HepG2 (cell line): Measurements from ENCODE around the gene PREX1. TPM values are rescaled to one million over a fixed set of nuclear protein-coding genes. Genes with fewer than 3 reads are reported as not detected.

Experiments
- ATF1 ChIP-seq: IDR thresholded peaks from 2 replicates; pipeline ENCODE4 v1.6.1; 2016; ENCODE audit warnings: mild to moderate bottlenecking, control low read depth
- BRCA1 ChIP-seq: sonication (generic); formaldehyde crosslinking; IDR thresholded peaks from 2 replicates; pipeline ENCODE4 v1.4.0; 2020; ENCODE audit warnings: missing genetic modification reagents
- CHCHD3 ChIP-seq: sonication (generic); formaldehyde crosslinking; IDR thresholded peaks from 2 replicates; pipeline ENCODE4 v1.8.0; 2022; ENCODE audit warnings: mild to moderate bottlenecking, missing genetic modification reagents, moderate library complexity
- ELF3 ChIP-seq: IDR thresholded peaks from 2 replicates; pipeline ENCODE4 v1.6.1; 2016; ENCODE audit warnings: missing genetic modification reagents, missing compliant biosample characterization
- EZH2 ChIP-seq: conservative IDR thresholded peaks from 2 replicates; pipeline ENCODE4 v1.6.1; 2012; ENCODE audit warnings: mild to moderate bottlenecking, low read depth, low read length, moderate library complexity
- JDP2 ChIP-seq: sonication (generic); formaldehyde crosslinking; IDR thresholded peaks from 2 replicates; pipeline ENCODE4 v1.8.1; 2022; ENCODE audit warnings: missing genetic modification reagents, borderline replicate concordance
- KLF11 ChIP-seq: IDR thresholded peaks from 2 replicates; pipeline ENCODE4 v1.6.1; 2016; ENCODE audit warnings: missing compliant biosample characterization
- MED8 ChIP-seq: sonication (generic); formaldehyde crosslinking; IDR thresholded peaks from 2 replicates; pipeline ENCODE4 v1.8.1; 2023; ENCODE audit warnings: mild to moderate bottlenecking, missing genetic modification reagents; ENCODE audit not compliant: insufficient replicate concordance
- MTA1 ChIP-seq: sonication (generic); formaldehyde crosslinking; IDR thresholded peaks from 2 replicates; pipeline ENCODE4 v1.4.0; 2020; ENCODE audit warnings: missing genetic modification reagents, mild to moderate bottlenecking, borderline replicate concordance
- NFIC ChIP-seq: IDR thresholded peaks from 2 replicates; pipeline ENCODE4 v1.6.1; 2012; ENCODE audit warnings: mild to moderate bottlenecking, low read length, inconsistent platforms
- ONECUT2 ChIP-seq: sonication (generic); formaldehyde crosslinking; IDR thresholded peaks from 2 replicates; pipeline ENCODE4 v1.4.0; 2020; ENCODE audit warnings: missing genetic modification reagents
- PHF8 ChIP-seq: sonication (generic); formaldehyde crosslinking; IDR thresholded peaks from 2 replicates; pipeline ENCODE4 v1.5.0; 2020; ENCODE audit warnings: missing genetic modification reagents
- RXRB ChIP-seq: IDR thresholded peaks from 2 replicates; pipeline ENCODE4 v1.6.1; 2016; ENCODE audit warnings: borderline replicate concordance, missing genetic modification reagents, missing compliant biosample characterization
- TAF15 ChIP-seq: fragments of 200-400 bp; formaldehyde crosslinking; IDR thresholded peaks from one replicate; pipeline ENCODE4 v1.6.1; 2018; ENCODE audit warnings: mild to moderate bottlenecking, low read depth, low read length; ENCODE audit not compliant: poor library complexity, severe bottlenecking
- TBP ChIP-seq: sonication (generic); formaldehyde crosslinking; IDR thresholded peaks from 2 replicates; pipeline ENCODE4 v1.5.0; 2020; ENCODE audit warnings: missing genetic modification reagents
- TCF12 ChIP-seq, 2 experiments: fragments of 450-650 bp in 1 of 2; sonication (generic) in 1 of 2; formaldehyde crosslinking in 1 of 2; IDR thresholded peaks; 2 replicates each; pipeline versions ENCODE4 v1.6.1 to v1.8.0; 2017 to 2022; ENCODE audit warnings: antibody characterized with exemption in 1 of 2, mild to moderate bottlenecking in 1 of 2, missing genetic modification reagents in 1 of 2, moderate library complexity in 1 of 2
- ZBTB8A ChIP-seq: sonication (generic); formaldehyde crosslinking; IDR thresholded peaks from 2 replicates; pipeline ENCODE4 v1.4.0; 2020; ENCODE audit warnings: mild to moderate bottlenecking, low read depth, missing genetic modification reagents, borderline replicate concordance
- ZC3H4 ChIP-seq: sonication (generic); formaldehyde crosslinking; IDR thresholded peaks from 2 replicates; pipeline ENCODE4 v1.4.0; 2020; ENCODE audit warnings: missing genetic modification reagents, borderline replicate concordance
- ZFX ChIP-seq: sonication (generic); formaldehyde crosslinking; IDR thresholded peaks from 2 replicates; pipeline ENCODE4 v1.4.0; 2020; ENCODE audit warnings: mild to moderate bottlenecking, low read depth, missing genetic modification reagents, moderate library complexity
- ZNF160 ChIP-seq: sonication (generic); formaldehyde crosslinking; IDR thresholded peaks from 2 replicates; pipeline ENCODE4 v1.8.0; 2022; ENCODE audit warnings: mild to moderate bottlenecking, inconsistent platforms, missing genetic modification reagents
- ZNF224 ChIP-seq: sonication (generic); formaldehyde crosslinking; IDR thresholded peaks from 2 replicates; pipeline ENCODE4 v1.5.0; 2020; ENCODE audit warnings: mild to moderate bottlenecking, missing genetic modification reagents
- ZNF3 ChIP-seq: IDR thresholded peaks from 2 replicates; pipeline ENCODE4 v1.7.0; 2017; ENCODE audit warnings: inconsistent platforms
- ZNF496 ChIP-seq: sonication (generic); formaldehyde crosslinking; IDR thresholded peaks from 2 replicates; pipeline ENCODE4 v1.8.1; 2023; ENCODE audit warnings: mild to moderate bottlenecking, moderate library complexity, missing genetic modification reagents; ENCODE audit not compliant: insufficient replicate concordance
- ZNF556 ChIP-seq: sonication (generic); formaldehyde crosslinking; IDR thresholded peaks from 2 replicates; pipeline ENCODE4 v1.4.0; 2020; ENCODE audit warnings: mild to moderate bottlenecking, missing genetic modification reagents, borderline replicate concordance
- ZNF607 ChIP-seq: sonication (generic); formaldehyde crosslinking; IDR thresholded peaks from 2 replicates; pipeline ENCODE4 v1.5.1; 2020; ENCODE audit warnings: missing genetic modification reagents, mild to moderate bottlenecking, borderline replicate concordance
- ZNF720 ChIP-seq: sonication (generic); formaldehyde crosslinking; IDR thresholded peaks from 2 replicates; pipeline ENCODE4 v1.4.0; 2020; ENCODE audit warnings: missing genetic modification reagents
- ZNF747 ChIP-seq: sonication (generic); formaldehyde crosslinking; IDR thresholded peaks from 2 replicates; pipeline ENCODE4 v1.8.1; 2023; ENCODE audit warnings: missing genetic modification reagents, mild to moderate bottlenecking, borderline replicate concordance
- ZNF775 ChIP-seq: sonication (generic); formaldehyde crosslinking; IDR thresholded peaks from 2 replicates; pipeline ENCODE4 v1.4.0; 2020; ENCODE audit warnings: missing genetic modification reagents, mild to moderate bottlenecking, moderate library complexity, borderline replicate concordance
- ZSCAN12 ChIP-seq: sonication (generic); formaldehyde crosslinking; IDR thresholded peaks from 2 replicates; pipeline ENCODE4 v1.9.0; 2021; ENCODE audit warnings: mild to moderate bottlenecking, missing genetic modification reagents
- polyA plus RNA-seq, 8 experiments: library from polyadenylated mRNA; depleted of rRNA in 3 of 8; stranded (reverse) in 7 of 8; unstranded in 1 of 8; fragments of >200 nt; fragmentation: Illumina TruSeq in 4 of 8; extraction: Trizol in 4 of 8; gene quantifications; 2 replicates each; pipeline versions ENCODE4 v1.2.1 to v1.2.3, GENCODE V29; 2011 to 2016; ENCODE audit warnings: low read depth in 4 of 8, missing spikeins in 1 of 8, mixed read lengths in 1 of 8; ENCODE audit not compliant: insufficient read depth in 1 of 8
- total RNA-seq, 5 experiments: library from RNA; depleted of rRNA; stranded (reverse); fragments of >200 nt; fragmentation: Illumina TruSeq; extraction: Trizol; gene quantifications; 2 replicates each; pipeline ENCODE4 v1.2.3, GENCODE V29; 2016; ENCODE audit warnings: low read depth in 1 of 5
- TF ChIP-seq, protein P1 (sequence below): IDR thresholded peaks from 2 replicates; pipeline ENCODE4 v1.6.1; 2016; ENCODE audit warnings: low read depth, borderline replicate concordance
- TF ChIP-seq, protein P2 (sequence below): sonication (generic); formaldehyde crosslinking; IDR thresholded peaks from 2 replicates; pipeline ENCODE4 v1.5.0; 2020; ENCODE audit warnings: missing genetic modification reagents

PREX1 gene
- total and polyA plus RNA-seq, 2 of the 13 experiments (the other 11 are each of a cell fraction or from before 2014, with no cell fraction given), result 0.02 to 0.04 TPM

DNA sequence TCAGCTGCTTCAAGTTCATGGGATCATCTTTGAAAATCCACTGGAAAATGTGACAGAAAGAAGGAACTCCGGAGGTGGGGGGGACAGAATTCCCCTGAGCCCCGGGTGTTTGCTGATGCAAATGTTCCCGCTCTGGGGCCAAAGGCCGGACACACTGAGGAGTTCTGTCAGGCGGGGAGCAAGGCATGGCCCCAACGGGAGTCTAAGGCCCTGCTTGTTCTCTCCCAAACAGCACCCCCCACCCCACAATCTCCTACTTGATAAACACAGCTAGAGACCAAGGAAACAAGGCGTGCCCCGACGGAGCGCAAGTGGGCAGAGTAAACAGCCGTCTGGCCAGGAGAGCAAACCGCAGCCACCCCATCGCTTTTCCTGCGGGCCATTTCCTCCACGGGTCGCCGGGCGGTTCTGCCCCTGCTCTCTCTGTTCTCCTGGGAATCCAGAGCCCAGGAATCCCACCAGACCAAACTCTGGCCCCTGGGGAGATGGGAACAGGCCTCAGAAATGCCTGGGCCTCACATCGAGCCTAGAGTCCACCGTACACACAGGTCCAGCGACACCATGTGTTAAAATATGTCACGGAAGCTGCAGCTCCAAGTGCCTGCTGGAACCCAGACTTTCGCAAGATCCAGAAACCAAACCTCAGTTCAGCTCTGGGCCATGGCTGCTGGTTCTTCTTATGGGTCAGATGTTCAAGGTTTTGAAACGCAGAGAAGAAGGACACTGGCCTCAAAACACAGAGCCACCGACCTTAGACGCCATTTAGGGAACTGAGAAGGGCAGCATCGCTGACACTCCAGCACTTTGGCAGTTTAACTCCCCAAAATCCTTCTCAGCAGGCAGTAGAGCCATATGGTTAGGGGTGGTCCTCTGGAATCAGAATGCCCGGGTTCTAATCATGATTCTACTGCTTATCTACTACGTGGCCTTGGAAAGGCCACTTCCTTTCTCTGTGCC, 104.2 kb downstream of the PREX1 start (continued):
- TF ChIP-seq EZH2 (0 out of 2 replicates have a peak, but pooled peaks have one; percentile 11), ZNF496 (CRISPR knock-in tag) (no peak), ATF1 (CRISPR knock-in tag) (no peak), KLF11 (no peak), TBP (no peak), ELF3 (peak; percentile 61; the same call in 1 of the 2 replicates), ZNF775 (no peak), JDP2 (CRISPR knock-in tag) (no peak), ONECUT2 (CRISPR knock-in tag) (no peak), CHCHD3 (no peak), ZNF556 (CRISPR knock-in tag) (no peak), ZNF720 (no peak), ZNF224 (no peak), ZC3H4 (CRISPR knock-in tag) (no peak), TAF15 (no peak), PHF8 (CRISPR knock-in tag) (no peak; the same call in 1 of the 2 replicates), TCF12 (IDR thresholded peaks at IDR 0.05) (no peak), TCF12 (CRISPR knock-in tag; IDR thresholded peaks at IDR 0.05) (no peak), ZNF3 (CRISPR knock-in tag) (no peak), NFIC (no peak), BRCA1 (CRISPR knock-in tag) (no peak), ZFX (CRISPR knock-in tag) (peak; percentile 97), ZNF160 (CRISPR knock-in tag) (no peak), ZBTB8A (CRISPR knock-in tag) (0 out of 2 replicates have a peak, but pooled peaks have one; percentile 15), RXRB (CRISPR knock-in tag) (no peak), MTA1 (CRISPR knock-in tag) (no peak), ZNF607 (CRISPR knock-in tag) (no peak), ZSCAN12 (CRISPR knock-in tag) (no peak), MED8 (CRISPR knock-in tag) (no peak), ZNF747 (CRISPR knock-in tag) (0 out of 2 replicates have a peak, but pooled peaks have one; percentile 20)
- TF ChIP-seq, protein P1, sequence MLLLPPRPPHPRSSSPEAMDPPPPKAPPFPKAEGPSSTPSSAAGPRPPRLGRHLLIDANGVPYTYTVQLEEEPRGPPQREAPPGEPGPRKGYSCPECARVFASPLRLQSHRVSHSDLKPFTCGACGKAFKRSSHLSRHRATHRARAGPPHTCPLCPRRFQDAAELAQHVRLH (CRISPR knock-in tag), result 0 out of 2 replicates have a peak, but pooled peaks have one; percentile 32
- TF ChIP-seq, protein P2, sequence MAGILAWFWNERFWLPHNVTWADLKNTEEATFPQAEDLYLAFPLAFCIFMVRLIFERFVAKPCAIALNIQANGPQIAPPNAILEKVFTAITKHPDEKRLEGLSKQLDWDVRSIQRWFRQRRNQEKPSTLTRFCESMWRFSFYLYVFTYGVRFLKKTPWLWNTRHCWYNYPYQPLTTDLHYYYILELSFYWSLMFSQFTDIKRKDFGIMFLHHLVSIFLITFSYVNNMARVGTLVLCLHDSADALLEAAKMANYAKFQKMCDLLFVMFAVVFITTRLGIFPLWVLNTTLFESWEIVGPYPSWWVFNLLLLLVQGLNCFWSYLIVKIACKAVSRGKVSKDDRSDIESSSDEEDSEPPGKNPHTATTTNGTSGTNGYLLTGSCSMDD (CRISPR knock-in tag), result no peak
